Measurements from ENCODE around the gene MCC.

- TF ChIP-seq CTCF (IDR thresholded peaks at IDR 0.05) (no peak), POLR2A (IDR thresholded peaks at IDR 0.05) (no peak), POLR2AphosphoS5 (IDR thresholded peaks at IDR 0.05) (no peak)
These were observed 433.4 kb downstream of the MCC start for GRCh38 chr5:113054899-113055298.

Data from upper lobe of left lung (tissue), 4 donors.